WERI-Rb-1 (cell line): Measurements from ENCODE around the gene CDCA7.

ENCODE experiments used
- DNase-seq: peaks from one replicate; pipeline ENCODE4 v3.0.0-alpha.2; 2020
- H3K27ac ChIP-seq: fragments of 250-450 bp; sonication (Bioruptor Pico); 2 replicates; pipeline ENCODE4 v1.5.1; 2020; ENCODE audit warnings: mild to moderate bottlenecking, moderate library complexity
- H3K27me3 ChIP-seq: fragments of 250-450 bp; sonication (Bioruptor Pico); 2 replicates; pipeline ENCODE4 v1.5.1; 2021; ENCODE audit warnings: mild to moderate bottlenecking, low read depth, moderate library complexity; ENCODE audit not compliant: insufficient read depth, severe bottlenecking
- H3K36me3 ChIP-seq: fragments of 250-450 bp; sonication (Bioruptor Pico); 2 replicates; pipeline ENCODE4 v1.5.1; 2020; ENCODE audit warnings: mild to moderate bottlenecking, moderate library complexity
- H3K4me3 ChIP-seq: 2 replicates; pipeline ENCODE4 v1.5.1; 2011; ENCODE audit warnings: low read depth, mild to moderate bottlenecking, control low read depth, low read length
- H3K9me3 ChIP-seq: fragments of 250-450 bp; sonication (Bioruptor Pico); 2 replicates; pipeline ENCODE4 v1.5.1; 2021; ENCODE audit warnings: mild to moderate bottlenecking, moderate library complexity; ENCODE audit not compliant: severe bottlenecking
- CTCF ChIP-seq: IDR thresholded peaks from 2 replicates; pipeline ENCODE4 v1.5.1; 2011; ENCODE audit warnings: low read depth, mild to moderate bottlenecking, control low read depth, inconsistent platforms, low read length

CDCA7 gene

GRCh38 chr2:173404841-173405750 lies 50.4 kb downstream of the CDCA7 start:
- no peaks in the 10 kb centered on the region for H3K9me3 ChIP-seq
- TF ChIP-seq CTCF: no peak
- H3K27ac ChIP-seq: no peak overlapping the region
- no peak overlapping the region for H3K4me3 ChIP-seq
- no peaks in the 10 kb centered on the region for H3K27me3 ChIP-seq
- H3K36me3 ChIP-seq: no peaks in the 10 kb centered on the region
- DNase-seq: peak; percentile 35

DNA sequence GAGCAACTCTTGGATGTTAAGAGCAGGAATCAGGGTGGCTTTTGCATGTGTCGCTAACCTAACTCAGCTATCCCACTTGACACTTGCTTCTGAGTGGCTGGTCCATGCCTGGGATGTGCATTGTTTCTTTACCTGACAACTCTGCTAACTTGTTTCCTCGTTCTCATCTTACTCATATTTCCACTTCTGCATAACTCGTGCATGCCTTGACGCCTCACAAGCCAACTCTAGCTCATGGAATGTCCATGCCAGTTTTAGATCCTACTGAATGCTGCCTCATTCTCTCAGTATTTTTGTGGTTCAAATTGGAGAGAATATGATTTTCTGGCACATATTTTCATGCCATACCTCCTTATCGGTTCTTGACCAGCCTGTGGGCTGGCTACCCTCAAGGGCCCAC lies 52.5 kb downstream of the CDCA7 start:
- no peaks in the 10 kb centered on the region for H3K9me3 ChIP-seq
- no peaks in the 10 kb centered on the region for H3K36me3 ChIP-seq

GRCh38 chr2:173407646-173408045 lies 53.0 kb downstream of the CDCA7 start:
- no peak for TF ChIP-seq CTCF
- Histone ChIP-seq H3K9me3 (no peaks in the 10 kb centered on the region), H3K36me3 (no peaks in the 10 kb centered on the region), H3K27ac (no peak overlapping the region), H3K4me3 (no peak overlapping the region), H3K27me3 (no peaks in the 10 kb centered on the region)
- no peak for DNase-seq

More for the DNA sequence above, 52.5 kb downstream of the CDCA7 start:
- H3K27ac ChIP-seq: no peak overlapping the region
- TF ChIP-seq CTCF: no peak
- DNase-seq: no peak
- H3K4me3 ChIP-seq: no peak overlapping the region
- no peaks in the 10 kb centered on the region for H3K27me3 ChIP-seq

GRCh38 chr2:173410579-173410978 lies 55.9 kb downstream of the CDCA7 start:
- Histone ChIP-seq H3K36me3 (no peaks in the 10 kb centered on the region), H3K27me3 (no peaks in the 10 kb centered on the region), H3K9me3 (no peaks in the 10 kb centered on the region), H3K27ac (peak overlapping the region; percentile 96), H3K4me3 (no peak overlapping the region)
- TF ChIP-seq CTCF: no peak
- DNase-seq: no peak

- no peak for TF ChIP-seq CTCF
- H3K4me3 ChIP-seq: peak overlapping the region; percentile 17; the same call in 1 of the 2 replicates
- no peaks in the 10 kb centered on the region for H3K27me3 ChIP-seq
- H3K27ac ChIP-seq: peak overlapping the region; percentile 96
- peak; percentile 90 for DNase-seq
- H3K9me3 ChIP-seq: no peaks in the 10 kb centered on the region
- H3K36me3 ChIP-seq: no peaks in the 10 kb centered on the region
Measured at GRCh38 chr2:173412628-173413027, 58.0 kb downstream of the CDCA7 start.
